GM18873 (cell line): ENCODE results near the gene BBS4.
"Not testable (repeated sequence)": the region's sequence is repeated elsewhere in the genome, so short reads cannot be mapped to it uniquely, and the experiment has no call there.

Experiments used
- ATAC-seq: cut with Tn5 transposase; IDR thresholded peaks from one replicate; pipeline ENCODE4 v1.9.1; 2021; ENCODE audit warnings: mild to moderate bottlenecking, moderate library complexity, moderate number of reproducible peaks; ENCODE audit not compliant: unreplicated experiment, low FRiP score

BBS4 gene

GRCh38 chr15:72698938-72699337, 12.9 kb downstream of the BBS4 start:
- ATAC-seq: no peak

GRCh38 chr15:72700076-72700475, 14.1 kb downstream of the BBS4 start:
- no peak for ATAC-seq

- ATAC-seq: no peak
These were observed 20.3 kb downstream of the BBS4 start for GRCh38 chr15:72706266-72706665.

GRCh38 chr15:72708551-72709303, 22.7 kb downstream of the BBS4 start:
- ATAC-seq: not testable (repeated sequence)

- no peak for ATAC-seq
These were observed 36.2 kb downstream of the BBS4 start for GRCh38 chr15:72722071-72722696.

- no peak for ATAC-seq
These were observed 38.0 kb downstream of the BBS4 start for GRCh38 chr15:72724028-72724427.

GRCh38 chr15:72725446-72725845, 39.4 kb downstream of the BBS4 start:
- no peak for ATAC-seq

GRCh38 chr15:72725851-72726250, 39.8 kb downstream of the BBS4 start:
- ATAC-seq: not testable (repeated sequence)

- ATAC-seq: no peak
These were observed 41.1 kb downstream of the BBS4 start for GRCh38 chr15:72727154-72727553.

- ATAC-seq: not testable (repeated sequence)
These were observed 42.2 kb downstream of the BBS4 start for GRCh38 chr15:72728249-72728648.

- no peak for ATAC-seq
These were observed 42.8 kb downstream of the BBS4 start for GRCh38 chr15:72728821-72729220.

GRCh38 chr15:72732086-72732485, 46.1 kb downstream of the BBS4 start:
- no peak for ATAC-seq

GRCh38 chr15:72732516-72732915, 46.5 kb downstream of the BBS4 start:
- ATAC-seq: no peak

- ATAC-seq: no peak
These were observed 48.1 kb downstream of the BBS4 start for GRCh38 chr15:72733941-72734738.

GRCh38 chr15:72735111-72735510, 49.1 kb downstream of the BBS4 start:
- no peak for ATAC-seq

GRCh38 chr15:72737061-72737460, 51.1 kb downstream of the BBS4 start:
- no peak for ATAC-seq

GRCh38 chr15:72737723-72738122, 51.7 kb downstream of the BBS4 start:
- no peak for ATAC-seq

- ATAC-seq: no peak
These were observed 54.2 kb downstream of the BBS4 start for GRCh38 chr15:72740219-72740618.

- ATAC-seq: no peak
These were observed 63.7 kb downstream of the BBS4 start for GRCh38 chr15:72749700-72750099.

GRCh38 chr15:72751751-72752455, 65.9 kb downstream of the BBS4 start:
- no peak for ATAC-seq

GRCh38 chr15:72754096-72754495, 68.1 kb downstream of the BBS4 start:
- no peak for ATAC-seq
